Peyer's patch (tissue), 4 donors: ENCODE results near the gene CCND1.
A peak's percentile ranks its signal among the peaks of the same experiment; 100 is the strongest.

Experiments
- CTCF ChIP-seq, 6 experiments: fragments of 450-650 bp in 4 of 6; fragments of 200-600 bp in 2 of 6; sonication (generic) in 1 of 6; IDR thresholded peaks; one replicate each; pipeline ENCODE4 v1.5.1; 2017 to 2019; ENCODE audit warnings: antibody characterized with exemption in 6 of 6, mild to moderate bottlenecking in 3 of 6, moderate library complexity in 1 of 6
- POLR2A ChIP-seq, 2 donors: fragments of 450-650 bp; IDR thresholded peaks; one replicate each; pipeline ENCODE4 v1.5.1; 2017; ENCODE audit warnings: antibody characterized with exemption in 2 of 2, mild to moderate bottlenecking in 2 of 2, moderate library complexity in 2 of 2

- TF ChIP-seq CTCF (IDR thresholded peaks at IDR 0.05) = peak in 2 of 6 experiments; percentile 7 to 16
- no peak for TF ChIP-seq POLR2A (IDR thresholded peaks at IDR 0.05)
Measured at GRCh38 chr11:69601011-69601975, 39.7 kb upstream of the CCND1 start.
